Dedifferentiated amniotic fluid mesenchymal stem cell (primary cell): ENCODE results near the gene TMSB4Y.

Experiments used
- DNase-seq: peaks from one replicate; pipeline ENCODE4 v3.0.0-alpha.2; 2016; ENCODE audit errors: extremely low spot score

TMSB4Y gene

DNA sequence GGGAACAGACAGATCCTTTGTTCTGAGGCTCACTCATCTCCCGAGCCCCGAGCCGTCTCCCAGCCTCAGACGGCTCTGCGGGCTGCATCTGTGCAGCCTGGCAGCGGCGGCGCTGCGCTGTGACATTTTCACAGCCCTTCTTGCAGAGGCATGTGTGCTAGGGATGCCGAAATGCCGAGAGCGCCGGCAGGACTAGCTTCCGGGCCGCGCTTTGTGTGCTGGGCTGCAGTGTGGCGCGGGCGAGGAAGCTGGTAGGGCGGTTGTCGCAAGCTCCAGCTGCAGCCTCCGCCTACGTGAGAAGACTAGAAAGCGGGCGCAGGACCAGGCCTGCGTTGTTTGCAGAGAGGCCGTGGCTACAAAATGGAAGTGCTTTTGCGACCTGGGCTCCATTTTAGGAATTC is at the start of gene TMSB4Y:
TMSB4Y (plus strand) TSS at position 332 of the 401 bp plus-strand sequence.
- no peak for DNase-seq

DNA sequence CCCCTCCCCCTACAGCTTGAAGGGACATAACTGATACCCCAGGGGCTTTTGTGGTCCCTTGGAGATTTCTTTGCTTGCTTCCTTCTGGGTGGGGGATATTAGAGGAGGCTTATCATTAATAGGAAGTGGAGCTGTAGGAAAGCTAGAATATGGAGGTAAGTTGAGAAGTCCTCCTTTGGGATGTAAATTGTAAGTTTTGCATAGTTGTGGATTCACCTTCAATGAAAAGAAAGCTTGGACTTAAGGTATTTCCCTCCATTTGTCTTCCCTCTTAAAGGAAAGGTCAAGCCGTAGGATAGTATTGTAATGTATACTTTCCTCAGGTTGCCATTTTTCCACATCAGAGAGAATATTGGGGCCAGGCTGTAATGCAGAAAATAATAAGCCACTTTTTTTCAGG is 39.5 kb upstream of the TMSB4Y start:
- no peak for DNase-seq

DNA sequence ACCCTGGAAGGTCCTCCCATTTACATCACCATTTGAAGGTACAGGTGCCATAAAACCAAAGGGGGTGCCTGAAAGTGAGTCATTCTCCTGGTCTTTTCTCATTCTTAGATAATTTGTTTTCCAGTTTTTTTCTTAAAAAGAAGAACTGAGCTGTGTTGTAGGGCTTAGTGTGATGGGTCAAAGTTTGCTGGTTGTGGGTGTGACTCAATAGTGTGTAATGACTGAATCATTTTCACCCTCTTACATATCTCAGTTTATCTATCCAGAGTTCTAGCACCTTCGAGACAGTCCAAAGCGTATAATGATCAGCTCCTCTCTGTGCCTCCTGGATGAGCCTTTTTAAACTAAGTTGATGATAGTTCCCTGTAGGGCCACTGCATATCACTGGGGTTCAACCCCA is 32.6 kb upstream of the TMSB4Y start:
- DNase-seq: no peak

DNA sequence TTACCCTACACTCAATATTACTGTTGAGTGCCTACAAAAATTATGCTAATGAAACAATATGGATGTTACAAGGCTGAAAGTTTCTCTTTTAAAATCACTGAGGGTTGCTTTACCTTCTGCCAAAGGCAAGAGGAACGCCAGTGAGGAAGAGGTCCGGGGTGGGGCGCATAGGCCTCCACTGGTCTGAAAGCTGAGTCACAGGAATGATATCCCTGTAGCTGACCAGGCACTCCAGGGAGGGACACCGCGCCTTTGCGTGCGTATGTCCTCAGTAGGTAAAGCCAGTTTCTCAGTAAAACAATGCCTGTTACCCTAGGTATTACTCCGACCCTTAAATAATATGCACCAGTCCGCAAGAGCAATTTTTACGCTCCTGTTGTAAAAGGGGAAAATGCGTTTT is 1.4 kb upstream of the TMSB4Y start:
- DNase-seq: no peak

DNA sequence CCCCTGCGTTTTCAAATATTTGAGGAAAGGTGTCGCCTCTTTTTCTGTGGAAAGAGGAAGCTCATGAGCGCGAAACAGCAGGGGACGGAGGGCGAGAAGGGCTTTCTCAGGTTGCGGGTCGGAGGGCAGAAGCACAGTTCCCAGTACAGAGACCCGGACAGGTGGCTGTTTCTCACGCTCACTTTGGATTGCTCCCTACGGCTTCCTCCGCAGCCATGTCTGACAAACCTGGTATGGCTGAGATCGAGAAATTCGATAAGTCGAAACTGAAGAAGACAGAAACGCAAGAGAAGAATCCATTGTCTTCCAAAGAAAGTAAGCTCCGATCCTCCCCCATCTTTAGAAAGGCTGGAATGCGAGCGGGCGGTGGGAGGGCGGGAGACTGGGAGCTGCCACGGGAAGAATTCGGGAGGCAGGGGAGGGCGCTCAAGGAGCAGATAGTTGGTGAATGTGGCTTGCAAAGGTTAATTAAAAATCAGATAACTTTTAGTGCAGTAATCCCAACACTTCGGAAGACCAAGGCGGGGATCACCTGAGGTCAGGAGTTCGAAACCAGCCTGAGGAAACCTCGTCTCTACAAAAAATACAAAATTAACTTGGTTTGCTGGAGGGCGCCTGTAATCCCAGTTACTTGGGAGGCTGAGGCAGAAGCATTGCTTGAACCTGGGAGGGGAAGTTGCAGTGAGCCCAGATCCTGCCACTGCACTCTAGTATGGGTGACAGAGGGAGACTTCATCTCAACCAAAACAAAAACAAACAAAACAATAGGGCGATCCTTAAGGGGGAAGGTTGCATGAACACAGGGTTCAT is 627 bp downstream of the TMSB4Y start:
- DNase-seq: no peak

DNA sequence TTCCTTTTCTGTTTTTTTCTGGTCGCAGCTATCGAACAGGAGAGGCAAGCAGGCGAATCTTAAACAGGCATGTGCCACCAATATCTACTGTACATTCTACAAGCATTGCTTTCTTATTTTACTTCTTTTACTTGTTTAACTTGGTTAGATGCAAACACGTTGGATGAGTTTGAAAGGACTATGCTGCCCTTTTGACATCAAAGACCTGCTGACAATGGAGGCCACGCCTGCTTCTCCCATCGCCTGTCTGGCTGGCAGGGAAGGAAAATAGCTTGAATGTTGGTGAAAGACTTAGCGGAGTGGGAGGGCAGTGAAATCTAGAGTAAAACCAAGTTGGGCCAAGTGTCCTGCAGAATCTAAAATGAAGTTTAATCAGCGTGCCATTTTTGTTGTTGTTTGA is 1.5 kb downstream of the TMSB4Y start:
- no peak for DNase-seq

DNA sequence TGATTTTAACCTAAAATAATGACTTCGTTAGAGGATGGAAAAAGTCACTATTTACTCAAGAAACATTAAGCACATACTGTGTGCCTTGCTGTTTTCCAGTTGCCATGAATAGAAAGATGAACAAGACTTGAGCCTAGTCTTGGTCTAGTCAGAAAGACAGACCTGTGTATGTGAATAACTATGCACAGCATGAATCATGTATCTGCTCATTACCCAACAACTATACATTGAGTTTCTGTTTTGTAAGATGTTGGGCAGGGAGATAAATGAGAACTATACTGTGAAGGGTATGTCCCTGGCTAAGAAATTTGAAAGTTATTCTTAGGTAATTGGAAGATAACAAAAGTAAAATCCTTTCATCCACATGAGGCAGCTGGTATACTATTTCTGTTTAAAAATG is 4.3 kb downstream of the TMSB4Y start:
- no peak for DNase-seq

DNA sequence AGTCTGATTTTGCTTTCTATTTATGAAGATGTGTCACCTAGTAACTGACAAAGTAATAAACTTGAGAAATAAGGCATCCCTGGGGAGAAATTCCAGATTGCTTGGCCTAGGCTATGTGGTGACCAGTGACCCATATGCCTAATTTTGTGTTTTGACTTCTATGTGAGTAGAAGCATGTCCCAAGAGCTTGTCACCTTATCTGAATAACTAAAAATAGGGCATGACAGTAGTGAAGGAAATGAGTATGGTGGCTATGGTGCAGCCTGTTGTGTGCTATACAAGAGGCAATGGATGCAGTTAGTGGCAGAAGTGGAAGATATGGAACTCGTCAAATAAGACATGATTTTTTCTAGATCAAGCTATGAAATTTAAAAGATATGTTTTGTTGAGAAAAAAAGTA is 15.3 kb downstream of the TMSB4Y start:
- DNase-seq: no peak

DNA sequence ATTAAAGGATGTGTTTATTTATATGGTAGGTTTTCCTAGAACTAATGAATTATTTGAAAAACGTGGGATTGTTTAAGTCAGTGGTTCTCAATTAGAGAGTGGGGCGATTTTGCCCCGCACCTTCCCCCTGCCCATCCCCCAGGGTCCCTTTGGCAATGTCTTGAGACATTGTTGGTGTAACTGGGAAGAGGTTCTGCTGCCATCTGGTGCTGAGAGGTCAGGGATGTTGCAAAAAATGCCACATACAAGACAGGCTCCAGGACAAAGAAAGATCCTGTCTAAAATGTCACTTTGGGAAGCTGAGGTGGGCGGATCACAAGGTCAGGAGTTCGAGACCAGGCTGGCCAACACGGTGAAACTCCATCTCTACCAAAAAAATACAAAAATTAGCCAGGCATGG is 25.8 kb downstream of the TMSB4Y start:
- DNase-seq: no peak

DNA sequence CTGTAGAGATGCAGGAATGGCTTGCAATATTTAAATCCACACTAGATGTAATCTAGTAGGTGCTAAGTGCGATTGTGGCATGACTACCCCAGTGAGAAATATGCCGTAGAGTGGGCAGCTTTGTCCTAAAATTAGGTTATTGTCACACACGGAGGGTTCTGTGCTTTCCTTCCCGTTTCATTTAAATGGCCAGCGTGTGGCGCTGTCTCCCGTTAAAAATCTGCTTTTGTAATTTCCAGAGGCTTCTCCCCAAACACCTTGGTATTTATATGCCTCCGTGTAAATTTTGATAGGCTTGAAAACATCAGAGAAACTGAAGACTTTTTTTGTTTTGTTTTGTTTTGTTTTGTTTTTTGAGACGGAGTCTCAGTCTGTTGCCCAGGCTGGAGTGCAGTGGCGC is 34.9 kb downstream of the TMSB4Y start:
- no peak for DNase-seq

DNA sequence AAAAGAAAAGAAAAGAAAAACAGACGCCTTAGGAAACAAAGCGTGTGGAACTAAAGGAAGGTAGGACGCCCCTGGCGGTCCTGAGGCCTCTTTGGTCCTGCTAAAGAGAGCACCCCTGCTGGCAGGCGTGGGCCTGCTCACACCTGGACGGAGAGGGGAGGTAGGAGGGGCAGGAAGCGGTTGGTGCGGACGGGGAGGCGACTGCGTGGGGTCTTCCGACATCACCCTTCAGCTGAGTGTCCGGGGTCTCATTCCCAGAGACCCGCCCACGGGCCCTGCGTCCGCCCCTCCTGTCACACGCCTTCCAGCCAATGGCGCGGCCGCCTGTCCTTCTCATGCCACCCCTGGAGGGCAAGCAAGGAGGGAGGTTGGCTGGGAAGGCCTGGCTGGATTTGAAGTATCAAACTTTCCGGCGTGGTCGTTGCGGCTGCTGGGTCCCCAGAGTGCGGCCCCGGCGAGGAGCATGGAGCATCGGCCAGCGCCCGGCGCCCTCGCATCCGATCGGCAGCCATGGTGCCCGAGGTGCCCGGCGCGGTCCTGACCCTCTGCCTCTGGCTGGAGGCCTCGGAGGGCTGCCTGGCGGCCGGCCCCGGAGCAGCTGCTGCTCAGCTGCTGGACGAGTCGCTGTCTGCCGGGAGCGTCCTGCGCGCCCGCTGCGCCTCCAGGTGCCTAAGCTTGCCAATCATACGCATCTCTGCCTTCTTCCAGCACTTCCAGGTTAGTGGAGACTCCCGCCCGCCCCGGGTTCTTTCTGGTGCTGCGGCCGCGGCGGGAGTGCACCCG is 47.8 kb downstream of the TMSB4Y start:
- DNase-seq: no peak

DNA sequence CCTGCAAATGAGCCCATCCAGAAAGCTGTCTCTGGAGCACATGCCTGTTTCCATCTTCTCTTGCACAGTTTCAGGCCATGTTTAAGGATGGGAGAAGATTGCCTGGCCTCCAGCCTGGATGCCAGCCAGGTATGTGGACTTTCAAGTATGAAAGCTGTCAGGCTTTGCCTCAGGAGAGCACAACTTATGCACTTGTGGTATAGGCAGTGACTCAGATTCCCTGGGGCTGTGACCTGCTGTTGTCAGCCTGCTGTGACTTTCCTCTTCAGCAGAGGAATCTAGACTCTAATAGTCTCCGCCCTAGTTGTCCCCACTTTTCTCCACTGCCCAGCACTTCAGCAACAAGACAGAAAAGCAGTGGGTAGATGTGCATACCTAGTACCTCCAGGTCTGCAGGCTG is 51.0 kb downstream of the TMSB4Y start:
- DNase-seq: no peak
